ENCODE data around the gene SLC25A24.

DNA sequence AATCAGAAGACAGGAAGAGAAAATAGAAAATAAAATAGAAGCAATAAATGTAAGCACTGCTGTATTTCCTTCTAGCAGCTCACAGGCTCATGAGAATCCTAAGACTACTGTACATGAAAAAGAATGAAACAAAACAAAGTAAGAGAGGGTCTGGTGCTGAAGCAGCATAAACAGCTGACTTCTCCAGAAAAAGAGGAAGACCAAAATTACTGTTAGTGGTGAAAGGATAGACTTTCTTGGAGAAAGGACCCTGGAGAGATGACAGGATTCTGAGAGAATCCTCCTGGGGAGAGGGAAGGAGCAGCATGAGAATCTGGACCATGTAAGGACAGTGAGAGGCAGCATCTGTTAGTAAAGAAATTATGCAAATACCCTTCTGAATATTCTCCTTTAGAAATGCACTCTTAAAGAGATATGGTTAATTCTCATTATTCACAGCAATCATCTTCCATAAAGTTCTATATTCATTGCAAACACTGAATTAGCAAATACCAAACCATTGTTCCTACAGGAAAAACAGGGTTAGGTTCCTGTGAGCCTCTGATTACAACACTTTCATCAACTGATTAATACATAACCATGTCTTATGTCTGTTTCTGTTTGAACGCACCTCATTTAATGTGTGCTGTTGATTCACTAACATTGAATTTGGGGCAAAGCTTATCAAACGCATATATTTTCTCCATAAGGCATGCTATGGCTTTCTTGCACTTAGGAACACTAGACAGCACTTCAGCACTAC is 17.0 kb downstream of the SLC25A24 start:
- no peak for TF ChIP-seq POLR2A (IDR thresholded peaks at IDR 0.05)
- TF ChIP-seq, protein P1, sequence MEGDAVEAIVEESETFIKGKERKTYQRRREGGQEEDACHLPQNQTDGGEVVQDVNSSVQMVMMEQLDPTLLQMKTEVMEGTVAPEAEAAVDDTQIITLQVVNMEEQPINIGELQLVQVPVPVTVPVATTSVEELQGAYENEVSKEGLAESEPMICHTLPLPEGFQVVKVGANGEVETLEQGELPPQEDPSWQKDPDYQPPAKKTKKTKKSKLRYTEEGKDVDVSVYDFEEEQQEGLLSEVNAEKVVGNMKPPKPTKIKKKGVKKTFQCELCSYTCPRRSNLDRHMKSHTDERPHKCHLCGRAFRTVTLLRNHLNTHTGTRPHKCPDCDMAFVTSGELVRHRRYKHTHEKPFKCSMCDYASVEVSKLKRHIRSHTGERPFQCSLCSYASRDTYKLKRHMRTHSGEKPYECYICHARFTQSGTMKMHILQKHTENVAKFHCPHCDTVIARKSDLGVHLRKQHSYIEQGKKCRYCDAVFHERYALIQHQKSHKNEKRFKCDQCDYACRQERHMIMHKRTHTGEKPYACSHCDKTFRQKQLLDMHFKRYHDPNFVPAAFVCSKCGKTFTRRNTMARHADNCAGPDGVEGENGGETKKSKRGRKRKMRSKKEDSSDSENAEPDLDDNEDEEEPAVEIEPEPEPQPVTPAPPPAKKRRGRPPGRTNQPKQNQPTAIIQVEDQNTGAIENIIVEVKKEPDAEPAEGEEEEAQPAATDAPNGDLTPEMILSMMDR (IDR thresholded peaks at IDR 0.05), result no peak
